Ishikawa (cell line): Measurements from ENCODE around the gene KIAA1549.

Source experiments
- CEBPB ChIP-seq: IDR thresholded peaks from 2 replicates; pipeline ENCODE4 v1.6.1; 2012
- CREB1 ChIP-seq: IDR thresholded peaks from 2 replicates; pipeline ENCODE4 v1.6.1; 2012; ENCODE audit warnings: low read depth
- EGR1 ChIP-seq: IDR thresholded peaks from 2 replicates; pipeline ENCODE4 v1.6.1; 2012
- EP300 ChIP-seq: IDR thresholded peaks from 2 replicates; pipeline ENCODE4 v1.6.1; 2012; ENCODE audit warnings: borderline replicate concordance
- FOXM1 ChIP-seq: IDR thresholded peaks from 2 replicates; pipeline ENCODE4 v1.6.1; 2012; ENCODE audit warnings: low read depth, borderline replicate concordance
- NFIC ChIP-seq: IDR thresholded peaks from 2 replicates; pipeline ENCODE4 v1.6.1; 2012
- RAD21 ChIP-seq: IDR thresholded peaks from 2 replicates; pipeline ENCODE4 v1.6.1; 2012; ENCODE audit warnings: low read depth
- REST ChIP-seq: IDR thresholded peaks from 2 replicates; pipeline ENCODE4 v1.6.1; 2012; ENCODE audit warnings: low read depth, mild to moderate bottlenecking
- TAF1 ChIP-seq: IDR thresholded peaks from 2 replicates; pipeline ENCODE4 v1.6.1; 2012; ENCODE audit warnings: low read depth, mild to moderate bottlenecking
- TCF12 ChIP-seq: IDR thresholded peaks from 2 replicates; pipeline ENCODE4 v1.6.1; 2012; ENCODE audit warnings: low read depth
- TEAD4 ChIP-seq: IDR thresholded peaks from 2 replicates; pipeline ENCODE4 v1.6.1; 2012
- YY1 ChIP-seq: IDR thresholded peaks from 2 replicates; pipeline ENCODE4 v1.6.1; 2012; ENCODE audit warnings: low read depth
- ZBTB7A ChIP-seq: IDR thresholded peaks from 2 replicates; pipeline ENCODE4 v1.6.1; 2012; ENCODE audit warnings: low read depth
- TF ChIP-seq, protein P1 (sequence below): IDR thresholded peaks from 2 replicates; pipeline ENCODE4 v1.6.1; 2012
- TF ChIP-seq, protein P2 (sequence below): IDR thresholded peaks from 2 replicates; pipeline ENCODE4 v1.6.1; 2012

Gene KIAA1549

DNA sequence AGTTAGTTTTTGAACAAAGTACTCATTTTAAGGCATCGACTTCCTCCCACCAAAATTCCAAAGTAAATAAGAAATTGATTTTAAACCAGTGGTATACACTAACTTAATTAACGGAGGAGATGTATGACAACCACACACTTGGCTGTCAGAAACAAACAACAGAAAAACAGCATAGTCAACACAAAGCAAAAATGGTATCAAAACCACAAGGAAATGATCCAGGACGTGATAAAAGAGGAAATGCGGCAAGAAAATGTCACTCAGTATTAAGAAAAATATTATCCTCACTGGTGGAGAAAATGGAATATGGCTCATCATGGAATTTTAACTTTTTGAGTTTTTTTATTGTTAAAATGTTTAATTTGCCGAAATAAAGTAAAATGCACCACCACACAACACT, 17.5 kb downstream of the KIAA1549 start:
- TF ChIP-seq NFIC: no peak
- no peak for TF ChIP-seq TEAD4
- no peak for TF ChIP-seq TCF12
- TF ChIP-seq, protein P1, sequence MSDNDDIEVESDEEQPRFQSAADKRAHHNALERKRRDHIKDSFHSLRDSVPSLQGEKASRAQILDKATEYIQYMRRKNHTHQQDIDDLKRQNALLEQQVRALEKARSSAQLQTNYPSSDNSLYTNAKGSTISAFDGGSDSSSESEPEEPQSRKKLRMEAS: no peak
- no peak for TF ChIP-seq YY1

DNA sequence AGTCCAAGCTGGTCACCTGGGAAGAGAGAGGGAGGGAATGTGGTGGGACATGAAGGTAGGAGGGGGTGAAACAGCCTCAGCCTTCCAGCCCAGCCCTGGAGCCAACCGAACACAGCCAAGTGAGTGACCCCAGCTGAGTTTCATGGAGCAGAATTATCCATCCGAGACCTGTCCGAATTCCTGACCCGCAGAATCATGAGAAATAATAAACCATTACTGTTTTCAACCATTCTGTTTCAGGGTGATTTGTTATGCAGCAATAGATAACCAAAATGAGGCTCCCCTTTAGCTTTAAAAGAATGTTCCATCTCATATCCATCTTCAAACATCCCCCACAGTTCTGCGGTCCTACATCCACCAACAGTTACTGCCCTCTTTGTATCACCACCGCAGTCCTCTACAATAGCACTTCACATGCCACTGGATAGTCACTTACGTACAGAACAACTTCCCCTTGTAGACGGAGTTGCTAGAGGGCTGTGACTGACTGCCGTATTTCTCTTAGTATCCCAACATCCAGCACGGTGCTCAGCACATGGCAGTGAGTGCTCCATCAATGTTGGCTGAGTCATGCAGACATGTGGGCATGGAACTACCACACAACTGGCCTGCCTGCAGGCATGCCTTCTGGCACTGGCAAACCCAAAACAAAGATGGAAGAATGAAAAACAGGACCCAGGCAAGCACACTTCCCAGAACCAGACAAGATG, 18.5 kb downstream of the KIAA1549 start:
- TF ChIP-seq YY1 (no peak), FOXM1 (no peak), REST (no peak), RAD21 (no peak), EGR1 (no peak), CEBPB (no peak), ZBTB7A (no peak), TCF12 (no peak), TAF1 (no peak)
- TF ChIP-seq, protein P2, sequence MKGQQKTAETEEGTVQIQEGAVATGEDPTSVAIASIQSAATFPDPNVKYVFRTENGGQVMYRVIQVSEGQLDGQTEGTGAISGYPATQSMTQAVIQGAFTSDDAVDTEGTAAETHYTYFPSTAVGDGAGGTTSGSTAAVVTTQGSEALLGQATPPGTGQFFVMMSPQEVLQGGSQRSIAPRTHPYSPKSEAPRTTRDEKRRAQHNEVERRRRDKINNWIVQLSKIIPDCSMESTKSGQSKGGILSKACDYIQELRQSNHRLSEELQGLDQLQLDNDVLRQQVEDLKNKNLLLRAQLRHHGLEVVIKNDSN: no peak
- TF ChIP-seq, protein P1: no peak

DNA sequence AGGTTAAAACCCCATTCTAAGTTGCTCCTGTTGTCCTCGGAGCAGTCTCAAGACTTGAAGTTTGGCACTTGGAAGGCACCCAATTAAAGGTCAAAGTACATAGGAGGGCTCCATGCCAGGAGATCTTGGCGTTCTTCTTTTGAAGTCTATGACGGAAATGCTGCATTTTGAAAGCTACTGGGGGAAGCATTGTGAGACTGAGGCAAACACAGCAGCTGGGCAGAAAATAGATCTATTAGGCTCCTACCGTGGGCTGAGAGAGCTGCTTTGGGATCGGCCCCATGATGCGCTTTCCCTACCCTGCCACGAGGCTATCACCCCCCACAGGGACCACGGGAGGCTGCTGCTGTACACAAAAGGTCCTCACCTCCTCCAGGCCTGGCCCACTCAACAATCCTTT, 20.0 kb downstream of the KIAA1549 start:
- TF ChIP-seq RAD21 (no peak), FOXM1 (no peak), TAF1 (no peak), EP300 (no peak), TCF12 (no peak)
- TF ChIP-seq, protein P2: no peak
- TF ChIP-seq, protein P1: no peak

DNA sequence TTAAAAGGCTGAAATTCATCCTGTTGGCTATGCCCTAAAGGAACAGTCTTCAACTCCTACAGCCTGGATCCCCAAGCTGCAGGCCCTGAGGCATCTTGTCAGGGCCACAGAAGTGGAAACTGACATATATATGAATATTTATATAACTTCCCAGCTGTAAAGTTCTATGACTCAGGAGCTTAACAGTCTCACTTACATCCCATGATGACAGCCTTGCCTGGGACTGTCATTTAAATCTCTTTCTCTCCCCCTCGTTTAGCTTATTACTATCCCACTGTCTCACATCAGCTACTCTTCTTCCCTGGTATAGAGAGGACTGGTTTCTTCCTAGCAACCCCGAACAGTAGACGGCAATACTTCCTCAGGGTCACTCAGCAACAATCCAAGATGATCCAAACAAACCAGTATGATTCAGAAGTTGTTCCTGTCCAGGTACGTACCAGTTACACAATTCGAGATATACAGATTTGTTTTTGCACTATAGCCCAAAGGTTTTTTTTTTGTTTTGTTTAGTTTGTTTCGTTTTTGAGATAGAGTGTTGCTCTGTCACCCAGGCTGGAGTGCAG, 22.7 kb downstream of the KIAA1549 start:
- TF ChIP-seq YY1 (no peak), EGR1 (no peak), TEAD4 (no peak), CEBPB (no peak), FOXM1 (no peak), TCF12 (no peak), CREB1 (no peak), ZBTB7A (no peak), REST (no peak)
- TF ChIP-seq, protein P2: no peak

DNA sequence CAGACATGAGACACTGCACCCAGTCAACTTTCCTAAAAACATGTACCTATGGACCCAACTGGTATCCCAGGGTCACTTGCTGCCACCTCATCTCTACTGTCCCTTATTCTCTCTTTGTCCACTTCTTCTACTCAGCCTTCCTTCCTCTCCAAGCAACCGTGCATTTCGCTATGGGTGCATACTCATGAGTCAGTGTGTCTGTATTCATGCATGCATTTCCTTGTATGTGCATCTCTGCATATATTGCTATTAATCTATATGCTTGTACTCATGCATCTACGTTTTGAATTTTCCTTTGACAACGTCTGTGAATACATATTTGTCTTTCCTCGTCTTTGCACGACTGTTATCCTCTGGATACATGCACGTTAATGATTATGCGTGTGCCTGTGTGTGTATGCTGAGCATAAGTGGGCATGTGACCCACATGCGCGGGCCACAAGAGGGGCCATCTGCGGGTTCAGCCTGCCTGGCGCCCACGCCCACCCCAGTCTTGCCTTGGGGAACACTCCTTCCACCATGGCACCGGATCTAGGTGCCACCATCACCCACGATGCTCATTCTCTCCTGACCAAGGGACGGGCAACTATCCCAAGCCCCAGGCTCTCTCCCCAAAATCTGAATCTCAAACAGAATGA, 23.3 kb downstream of the KIAA1549 start:
- TF ChIP-seq CEBPB: no peak
- TF ChIP-seq, protein P2: no peak
- TF ChIP-seq EGR1: no peak
- no peak for TF ChIP-seq ZBTB7A
- no peak for TF ChIP-seq TCF12
- no peak for TF ChIP-seq EP300
- TF ChIP-seq FOXM1: no peak
- TF ChIP-seq TAF1: no peak
- no peak for TF ChIP-seq NFIC
- TF ChIP-seq TEAD4: no peak
- TF ChIP-seq CREB1: no peak
- no peak for TF ChIP-seq REST
- TF ChIP-seq YY1: no peak
- no peak for TF ChIP-seq RAD21
- TF ChIP-seq, protein P1: no peak
